ENCODE results near the gene DOCK10. TPM values are rescaled to one million over a fixed set of nuclear protein-coding genes. Genes with fewer than 3 reads are reported as not detected.

The DOCK10 gene
- total and polyA plus RNA-seq, 5 donors from 2014 or later, result 28.3 to 222 (median 35.1) TPM

- Mint-ChIP-seq H3K4me1 (peaks cover 26 to 65% (median 55%) of the 10 kb centered on the region in 4 donors), H3K27me3 (peaks cover 19% of the 10 kb centered on the region), H3K9me3 (peaks cover 0 to 2% (median 0%) of the 10 kb centered on the region in 7 donors), H3K36me3 (no peaks in the 10 kb centered on the region), H3K27ac (peak overlapping the region; percentile 91 to 100 (median 96)), H3K4me3 (peak overlapping the region; percentile 93 to 99 (median 98))
- DNase-seq, result peak; percentile 46 to 80 (median 56)
- H3K27ac ChIP-seq (ENCODE audit: insufficient read depth, low read length, poor library complexity, severe bottlenecking), result peak overlapping the region; percentile 89
- H3K27me3 ChIP-seq (ENCODE audit: control insufficient read depth, insufficient read depth, low read length), result peaks cover 6% of the 10 kb centered on the region
- no peaks in the 10 kb centered on the region for H3K9me3 ChIP-seq (ENCODE audit: control insufficient read depth in 2 of 2, low read length in 2 of 2)
- H3K4me3 ChIP-seq (ENCODE audit: low read depth, low read length), result peak overlapping the region; percentile 95
- H3K4me1 ChIP-seq (ENCODE audit: control insufficient read depth, insufficient read depth, low read length, poor library complexity, severe bottlenecking), result peaks cover 47% of the 10 kb centered on the region
- ATAC-seq (ENCODE audit: low read depth in 2 of 2), result peak; percentile 52 to 57
- H3K36me3 ChIP-seq (ENCODE audit: control insufficient read depth, insufficient read depth, low read length), result no peaks in the 10 kb centered on the region
Measured at GRCh38 chr2:225041207-225041850, 939 bp downstream of the DOCK10 start.

- peaks cover 28 to 70% (median 59%) of the 10 kb centered on the region in 4 donors for H3K4me1 Mint-ChIP-seq
- H3K27ac ChIP-seq (ENCODE audit: insufficient read depth, low read length, poor library complexity, severe bottlenecking), result peak overlapping the region; percentile 89
- peaks cover 47% of the 10 kb centered on the region for H3K4me1 ChIP-seq (ENCODE audit: control insufficient read depth, insufficient read depth, low read length, poor library complexity, severe bottlenecking)
- H3K36me3 ChIP-seq (ENCODE audit: control insufficient read depth, insufficient read depth, low read length), result peaks cover under 1% of the 10 kb centered on the region
- H3K4me3 Mint-ChIP-seq, result peak overlapping the region; percentile 93 to 99 (median 98)
- peaks cover 4% of the 10 kb centered on the region for H3K27me3 ChIP-seq (ENCODE audit: control insufficient read depth, insufficient read depth, low read length)
- H3K36me3 Mint-ChIP-seq, result no peaks in the 10 kb centered on the region
- H3K9me3 ChIP-seq (ENCODE audit: control insufficient read depth in 2 of 2, low read length in 2 of 2), result no peaks in the 10 kb centered on the region
- ATAC-seq (ENCODE audit: low read depth in 2 of 2) (peak; percentile 29 to 30), DNase-seq (peak; percentile 7 to 58 (median 23))
- peak overlapping the region; percentile 95 for H3K4me3 ChIP-seq (ENCODE audit: low read depth, low read length)
- H3K27me3 Mint-ChIP-seq, result peaks cover 14% of the 10 kb centered on the region
- H3K9me3 Mint-ChIP-seq, result peaks cover 0 to 2% (median 0%) of the 10 kb centered on the region in 7 donors
- peak overlapping the region; percentile 91 to 100 (median 96) for H3K27ac Mint-ChIP-seq
Measured at GRCh38 chr2:225040856-225041206, 1.4 kb downstream of the DOCK10 start.

- Histone ChIP-seq H3K27ac (ENCODE audit: insufficient read depth, low read length, poor library complexity, severe bottlenecking) (peak overlapping the region; percentile 89), H3K27me3 (ENCODE audit: control insufficient read depth, insufficient read depth, low read length) (peaks cover 4% of the 10 kb centered on the region), H3K9me3 (ENCODE audit: control insufficient read depth in 2 of 2, low read length in 2 of 2) (no peaks in the 10 kb centered on the region), H3K4me3 (ENCODE audit: low read depth, low read length) (peak overlapping the region; percentile 95), H3K4me1 (ENCODE audit: control insufficient read depth, insufficient read depth, low read length, poor library complexity, severe bottlenecking) (peaks cover 47% of the 10 kb centered on the region), H3K36me3 (ENCODE audit: control insufficient read depth, insufficient read depth, low read length) (peaks cover 4% of the 10 kb centered on the region)
- peak overlapping the region; percentile 72 to 96 (median 91) for H3K27ac Mint-ChIP-seq
- H3K4me1 Mint-ChIP-seq, result peaks cover 31 to 77% (median 64%) of the 10 kb centered on the region in 4 donors
- peaks cover 13% of the 10 kb centered on the region for H3K27me3 Mint-ChIP-seq
- DNase-seq (peak in 1 of 3 donors; percentile 11), ATAC-seq (ENCODE audit: low read depth in 2 of 2) (no peak)
- H3K4me3 Mint-ChIP-seq, result peak overlapping the region; percentile 93 to 99 (median 98)
- peaks cover 0 to 2% (median 0%) of the 10 kb centered on the region in 7 donors for H3K9me3 Mint-ChIP-seq
- peaks cover 2% of the 10 kb centered on the region for H3K36me3 Mint-ChIP-seq
Measured at GRCh38 chr2:225040142-225040541, 2.1 kb downstream of the DOCK10 start.

- ATAC-seq (ENCODE audit: low read depth in 2 of 2) (no peak), DNase-seq (no peak)
- peaks cover 5% of the 10 kb centered on the region for H3K27me3 Mint-ChIP-seq
- Histone ChIP-seq H3K4me1 (ENCODE audit: control insufficient read depth, insufficient read depth, low read length, poor library complexity, severe bottlenecking) (peaks cover 46% of the 10 kb centered on the region), H3K27ac (ENCODE audit: insufficient read depth, low read length, poor library complexity, severe bottlenecking) (peak overlapping the region; percentile 65), H3K27me3 (ENCODE audit: control insufficient read depth, insufficient read depth, low read length) (no peaks in the 10 kb centered on the region), H3K4me3 (ENCODE audit: low read depth, low read length) (peak overlapping the region; percentile 95), H3K9me3 (ENCODE audit: control insufficient read depth in 2 of 2, low read length in 2 of 2) (no peaks in the 10 kb centered on the region), H3K36me3 (ENCODE audit: control insufficient read depth, insufficient read depth, low read length) (peaks cover 8% of the 10 kb centered on the region)
- H3K36me3 Mint-ChIP-seq, result peaks cover 21% of the 10 kb centered on the region
- peak overlapping the region; percentile 93 to 99 (median 98) for H3K4me3 Mint-ChIP-seq
- H3K9me3 Mint-ChIP-seq, result peaks cover 0 to 2% (median 0%) of the 10 kb centered on the region in 7 donors
- peak overlapping the region; percentile 72 to 91 (median 86) for H3K27ac Mint-ChIP-seq
- peaks cover 38 to 87% (median 78%) of the 10 kb centered on the region in 4 donors for H3K4me1 Mint-ChIP-seq
Measured at GRCh38 chr2:225038231-225038523, 4.1 kb downstream of the DOCK10 start.

- Mint-ChIP-seq H3K4me3 (peak overlapping the region; percentile 93 to 99 (median 98)), H3K36me3 (peaks cover 21% of the 10 kb centered on the region), H3K4me1 (peaks cover 38 to 85% (median 74%) of the 10 kb centered on the region in 4 donors), H3K27me3 (peaks cover 5% of the 10 kb centered on the region), H3K27ac (peak overlapping the region; percentile 72 to 91 (median 86)), H3K9me3 (no peaks in the 10 kb centered on the region)
- H3K27me3 ChIP-seq (ENCODE audit: control insufficient read depth, insufficient read depth, low read length), result no peaks in the 10 kb centered on the region
- ATAC-seq (ENCODE audit: low read depth in 2 of 2), result no peak
- H3K9me3 ChIP-seq (ENCODE audit: control insufficient read depth in 2 of 2, low read length in 2 of 2), result no peaks in the 10 kb centered on the region
- H3K27ac ChIP-seq (ENCODE audit: insufficient read depth, low read length, poor library complexity, severe bottlenecking), result peak overlapping the region; percentile 65
- H3K4me3 ChIP-seq (ENCODE audit: low read depth, low read length), result peak overlapping the region; percentile 95
- DNase-seq, result peak in 1 of 3 donors; percentile 53
- H3K36me3 ChIP-seq (ENCODE audit: control insufficient read depth, insufficient read depth, low read length), result peaks cover 8% of the 10 kb centered on the region
- peaks cover 41% of the 10 kb centered on the region for H3K4me1 ChIP-seq (ENCODE audit: control insufficient read depth, insufficient read depth, low read length, poor library complexity, severe bottlenecking)
Measured at GRCh38 chr2:225037415-225038230, 4.6 kb downstream of the DOCK10 start.

- no peak overlapping the region for H3K27ac Mint-ChIP-seq
- no peak for DNase-seq
- H3K4me3 Mint-ChIP-seq, result peak overlapping the region in 1 of 4 donors; percentile 32
- Histone ChIP-seq H3K36me3 (ENCODE audit: control insufficient read depth, insufficient read depth, low read length) (peaks cover 8% of the 10 kb centered on the region), H3K9me3 (ENCODE audit: control insufficient read depth in 2 of 2, low read length in 2 of 2) (no peaks in the 10 kb centered on the region), H3K27ac (ENCODE audit: insufficient read depth, low read length, poor library complexity, severe bottlenecking) (no peak overlapping the region), H3K4me1 (ENCODE audit: control insufficient read depth, insufficient read depth, low read length, poor library complexity, severe bottlenecking) (peaks cover 41% of the 10 kb centered on the region), H3K27me3 (ENCODE audit: control insufficient read depth, insufficient read depth, low read length) (no peaks in the 10 kb centered on the region), H3K4me3 (ENCODE audit: low read depth, low read length) (no peak overlapping the region)
- ATAC-seq (ENCODE audit: low read depth in 2 of 2), result no peak
- H3K36me3 Mint-ChIP-seq, result peaks cover 21% of the 10 kb centered on the region
- H3K9me3 Mint-ChIP-seq, result no peaks in the 10 kb centered on the region
- peaks cover 44 to 95% (median 81%) of the 10 kb centered on the region in 4 donors for H3K4me1 Mint-ChIP-seq
- H3K27me3 Mint-ChIP-seq, result peaks cover 5% of the 10 kb centered on the region
Measured at GRCh38 chr2:225036431-225036830, 5.8 kb downstream of the DOCK10 start.

- Mint-ChIP-seq H3K9me3 (no peaks in the 10 kb centered on the region), H3K27ac (peak overlapping the region; percentile 19 to 63 (median 43)), H3K4me1 (peaks cover 40 to 83% (median 68%) of the 10 kb centered on the region in 4 donors), H3K36me3 (peaks cover 23% of the 10 kb centered on the region), H3K27me3 (no peaks in the 10 kb centered on the region), H3K4me3 (peak overlapping the region in 2 of 4 donors; percentile 24 to 53)
- H3K4me3 ChIP-seq (ENCODE audit: low read depth, low read length), result no peak overlapping the region
- no peak for ATAC-seq (ENCODE audit: low read depth in 2 of 2)
- peaks cover 8% of the 10 kb centered on the region for H3K36me3 ChIP-seq (ENCODE audit: control insufficient read depth, insufficient read depth, low read length)
- no peaks in the 10 kb centered on the region for H3K27me3 ChIP-seq (ENCODE audit: control insufficient read depth, insufficient read depth, low read length)
- H3K4me1 ChIP-seq (ENCODE audit: control insufficient read depth, insufficient read depth, low read length, poor library complexity, severe bottlenecking), result peaks cover 37% of the 10 kb centered on the region
- H3K27ac ChIP-seq (ENCODE audit: insufficient read depth, low read length, poor library complexity, severe bottlenecking), result no peak overlapping the region
- H3K9me3 ChIP-seq (ENCODE audit: control insufficient read depth in 2 of 2, low read length in 2 of 2), result no peaks in the 10 kb centered on the region
- no peak for DNase-seq
Measured at GRCh38 chr2:225033440-225034318, 8.6 kb downstream of the DOCK10 start.
